ENCODE results near the gene TCF23. TPM values are rescaled to one million over a fixed set of nuclear protein-coding genes. Genes with fewer than 3 reads are reported as not detected.

Gene TCF23
- total RNA-seq, 2 experiments from 2014 or later: 0.02 TPM; not detected in 1

DNA sequence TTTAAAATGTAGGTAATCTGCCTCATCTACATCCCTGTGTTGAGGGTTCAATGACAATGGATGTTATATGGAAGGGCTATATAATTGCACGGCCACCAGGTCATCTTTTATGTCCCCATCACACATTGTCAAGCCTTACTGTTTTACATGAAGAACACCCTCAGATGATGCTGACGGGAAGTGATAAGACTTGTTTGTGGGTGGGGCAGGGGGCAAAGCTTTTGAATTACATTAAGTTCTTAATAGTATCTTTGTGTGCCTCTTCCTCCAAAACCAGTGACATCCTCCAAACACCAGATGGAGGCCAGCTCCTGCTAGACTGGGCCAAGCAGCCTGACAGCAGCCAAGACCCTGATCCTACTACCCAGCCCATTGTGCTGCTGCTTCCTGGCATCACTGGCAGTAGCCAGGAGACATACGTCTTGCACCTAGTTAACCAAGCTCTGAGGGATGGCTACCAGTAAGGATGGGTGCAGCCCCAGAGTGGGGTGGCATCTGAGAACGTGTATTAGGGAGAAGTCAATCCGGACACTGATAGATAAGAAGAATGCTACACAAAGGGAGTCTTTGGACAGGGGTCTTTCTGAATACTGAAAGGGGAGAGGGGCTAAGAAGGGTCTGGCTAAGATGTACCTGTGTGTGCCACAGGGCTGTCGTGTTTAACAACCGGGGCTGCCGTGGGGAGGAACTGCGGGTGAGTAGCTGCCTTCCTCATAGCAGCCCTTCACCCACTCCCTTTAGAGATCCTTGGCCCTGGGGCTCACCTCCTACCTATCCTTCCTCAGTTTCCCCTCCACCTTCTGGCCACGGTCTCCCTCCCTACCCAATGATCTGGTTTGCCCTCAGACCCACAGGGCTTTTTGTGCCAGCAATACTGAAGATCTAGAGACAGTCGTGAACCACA, 19.9 kb upstream of the TCF23 start:
- Mint-ChIP-seq H3K36me3 (ENCODE audit: low read depth) (peaks cover 20% of the 10 kb centered on the region), H3K4me3 (no peak overlapping the region), H3K9me3 (ENCODE audit: low read depth) (no peaks in the 10 kb centered on the region), H3K27me3 (no peaks in the 10 kb centered on the region), H3K27ac (no peak overlapping the region), H3K4me1 (peaks cover 15% of the 10 kb centered on the region)
- DNase-seq: no peak
- POLR2A ChIA-PET: no interaction called here
- intact Hi-C loops (cut with DNase I, micrococcal nuclease): no loop called here
- CTCF ChIA-PET: interaction anchor here (0.6 kb wide), 1 partner anchor 27 kb away, joined by 3 read pairs; no protein-coding TSS in a partner anchor
- no peak for ATAC-seq

DNA sequence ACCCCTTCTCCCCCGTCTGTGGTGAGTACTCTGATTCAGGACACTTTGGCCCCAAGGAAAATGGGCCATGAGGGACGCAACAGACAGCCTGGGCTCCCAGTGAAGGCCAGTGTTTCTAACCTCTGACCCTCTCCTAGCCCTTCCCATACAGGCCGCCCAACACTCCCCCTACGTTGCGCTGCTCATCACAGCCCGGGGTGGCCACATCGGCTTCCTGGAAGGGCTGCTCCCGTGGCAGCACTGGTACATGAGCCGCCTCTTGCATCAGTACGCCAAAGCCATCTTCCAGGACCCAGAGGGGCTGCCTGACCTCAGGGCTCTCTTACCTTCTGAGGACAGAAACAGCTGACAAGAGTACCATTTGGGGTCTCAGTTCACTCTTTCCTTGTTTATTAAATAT, 18.4 kb upstream of the TCF23 start:
- POLR2A ChIA-PET: no interaction called here
- Mint-ChIP-seq H3K4me3 (no peak overlapping the region), H3K36me3 (ENCODE audit: low read depth) (peaks cover 21% of the 10 kb centered on the region), H3K9me3 (ENCODE audit: low read depth) (no peaks in the 10 kb centered on the region), H3K27me3 (no peaks in the 10 kb centered on the region), H3K4me1 (peaks cover 16% of the 10 kb centered on the region), H3K27ac (no peak overlapping the region)
- DNase-seq (no peak), ATAC-seq (no peak)
- CTCF ChIA-PET: no interaction called here
- intact Hi-C loops (cut with DNase I, micrococcal nuclease): no loop called here

DNA sequence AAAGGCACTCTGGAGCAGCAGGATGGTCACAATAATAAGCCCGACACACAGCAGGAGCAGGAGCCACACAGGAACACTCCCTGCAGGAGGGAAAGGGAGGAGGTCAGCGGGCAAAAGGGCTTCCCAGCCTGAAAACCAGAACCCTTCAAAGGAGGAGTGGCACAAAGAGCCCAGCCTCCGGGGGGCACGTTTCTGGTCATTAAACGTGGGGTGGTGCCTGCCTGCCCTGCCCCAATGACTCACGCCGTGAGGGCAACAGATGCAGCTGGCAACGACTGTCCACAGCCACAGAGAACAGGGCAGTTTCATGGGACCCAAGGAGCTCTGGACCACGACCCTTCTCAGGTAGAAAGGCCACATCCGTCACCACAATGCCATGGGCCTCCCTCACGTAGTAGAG, 17.4 kb upstream of the TCF23 start:
- POLR2A ChIA-PET: no interaction called here
- Mint-ChIP-seq H3K27ac (no peak overlapping the region), H3K4me3 (no peak overlapping the region)

GRCh38 chr2:27133195-27133875, 15.5 kb upstream of the TCF23 start:
- Mint-ChIP-seq H3K9me3 (ENCODE audit: low read depth) (no peaks in the 10 kb centered on the region), H3K27ac (peak overlapping the region; percentile 67), H3K4me3 (peak overlapping the region; percentile 81), H3K36me3 (ENCODE audit: low read depth) (peaks cover 21% of the 10 kb centered on the region), H3K27me3 (no peaks in the 10 kb centered on the region), H3K4me1 (peaks cover 16% of the 10 kb centered on the region)
- POLR2A ChIA-PET: interaction anchor here (0.5 to 2.1 kb wide), 3 partner anchors 9 to 162 kb away, joined by 4 to 7 read pairs (median 7); partner anchors contain the start of genes ABHD1 and OST4
- CTCF ChIA-PET: interaction anchor here (0.6 to 1.8 kb wide), 13 partner anchors 10 to 752 kb away, joined by 3 to 15 read pairs (median 3); partner anchors contain the start of gene ABHD1
- intact Hi-C loops (cut with DNase I, micrococcal nuclease): no loop called here
- ATAC-seq (peak; percentile 48), DNase-seq (peak; percentile 63)

More for the DNA sequence above, 17.4 kb upstream of the TCF23 start:
- intact Hi-C loops (cut with DNase I, micrococcal nuclease): no loop called here
- DNase-seq (no peak), ATAC-seq (no peak)
- peaks cover 21% of the 10 kb centered on the region for H3K36me3 Mint-ChIP-seq (ENCODE audit: low read depth)
- peaks cover 16% of the 10 kb centered on the region for H3K4me1 Mint-ChIP-seq
- no peaks in the 10 kb centered on the region for H3K9me3 Mint-ChIP-seq (ENCODE audit: low read depth)
- CTCF ChIA-PET: no interaction called here
- no peaks in the 10 kb centered on the region for H3K27me3 Mint-ChIP-seq

DNA sequence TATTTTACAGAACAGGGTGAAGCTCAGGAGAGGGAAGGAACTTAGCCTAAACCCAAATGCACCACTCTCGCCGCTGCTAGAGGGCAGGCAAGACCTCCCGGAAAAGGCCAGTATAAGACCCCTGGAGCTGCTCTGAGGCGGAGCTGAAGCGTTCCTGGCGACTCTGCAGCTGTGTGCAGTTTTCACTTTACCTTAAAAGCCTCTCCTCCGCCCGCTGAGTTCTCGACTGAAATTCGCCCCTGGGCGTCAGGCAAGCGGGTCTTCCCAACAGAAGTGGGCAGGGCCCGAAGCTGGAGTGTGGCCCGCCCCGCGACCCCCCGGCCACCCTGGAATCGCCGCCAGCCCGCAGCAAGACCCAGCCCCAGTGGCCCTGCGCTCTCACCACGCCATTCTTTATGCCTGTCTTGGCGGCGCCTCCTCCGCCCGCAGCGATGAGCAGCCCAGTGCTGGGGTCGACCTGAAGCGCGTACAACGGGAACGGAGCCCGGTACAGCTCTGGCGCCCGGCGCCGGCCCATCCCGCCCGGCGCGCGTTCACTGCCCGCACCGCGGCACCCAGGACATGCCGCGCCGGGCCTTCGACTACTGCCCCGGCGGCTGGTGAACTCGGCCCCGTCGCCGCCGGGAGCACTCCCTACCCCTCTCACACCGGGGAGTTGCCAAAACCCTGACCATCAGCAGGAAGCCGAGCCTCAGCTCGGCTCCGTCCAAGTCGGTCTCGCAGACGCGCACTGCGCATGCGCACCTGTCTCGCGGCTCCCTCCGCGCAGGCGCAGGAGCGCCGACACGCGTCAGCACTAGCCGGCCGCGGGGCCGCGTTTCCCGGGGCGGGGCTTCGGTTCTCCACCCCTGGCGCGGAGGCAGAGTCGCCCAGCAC, 14.7 kb upstream of the TCF23 start, which contains the start of gene PREB:
Gene PREB (minus strand): TSS at position 732 of the 876 bp plus-strand sequence. CDS start 215 bp downstream, at position 517.
- POLR2A ChIA-PET: interaction anchor here (0.6 to 2.1 kb wide), 3 partner anchors 10 to 56 kb away, joined by 3 to 7 read pairs (median 3); partner anchors contain the start of gene ABHD1
- Mint-ChIP-seq H3K27me3 (no peaks in the 10 kb centered on the region), H3K4me1 (peaks cover 16% of the 10 kb centered on the region), H3K27ac (peak within 1 kb of the TSS; percentile 94), H3K4me3 (peak within 1 kb of the TSS; percentile 81), H3K36me3 (ENCODE audit: low read depth) (peaks cover 21% of the 10 kb centered on the region), H3K9me3 (ENCODE audit: low read depth) (no peaks in the 10 kb centered on the region)
- intact Hi-C loops (cut with DNase I, micrococcal nuclease): loop anchor here (1.0 kb wide), 9 partner anchors 11 to 222 kb away; partner anchors contain the start of genes ABHD1 (in 1 of the 2), AGBL5 (in 1 of the 2), ATRAID (in 1 of the 2) and CAD (in 1 of the 2)
- peak; percentile 97 for ATAC-seq
- CTCF ChIA-PET: interaction anchor here (0.6 to 1.8 kb wide), 13 partner anchors 10 to 370 kb away, joined by 3 to 15 read pairs (median 3); partner anchors contain the start of gene ABHD1
- peak; percentile 99 for DNase-seq

DNA sequence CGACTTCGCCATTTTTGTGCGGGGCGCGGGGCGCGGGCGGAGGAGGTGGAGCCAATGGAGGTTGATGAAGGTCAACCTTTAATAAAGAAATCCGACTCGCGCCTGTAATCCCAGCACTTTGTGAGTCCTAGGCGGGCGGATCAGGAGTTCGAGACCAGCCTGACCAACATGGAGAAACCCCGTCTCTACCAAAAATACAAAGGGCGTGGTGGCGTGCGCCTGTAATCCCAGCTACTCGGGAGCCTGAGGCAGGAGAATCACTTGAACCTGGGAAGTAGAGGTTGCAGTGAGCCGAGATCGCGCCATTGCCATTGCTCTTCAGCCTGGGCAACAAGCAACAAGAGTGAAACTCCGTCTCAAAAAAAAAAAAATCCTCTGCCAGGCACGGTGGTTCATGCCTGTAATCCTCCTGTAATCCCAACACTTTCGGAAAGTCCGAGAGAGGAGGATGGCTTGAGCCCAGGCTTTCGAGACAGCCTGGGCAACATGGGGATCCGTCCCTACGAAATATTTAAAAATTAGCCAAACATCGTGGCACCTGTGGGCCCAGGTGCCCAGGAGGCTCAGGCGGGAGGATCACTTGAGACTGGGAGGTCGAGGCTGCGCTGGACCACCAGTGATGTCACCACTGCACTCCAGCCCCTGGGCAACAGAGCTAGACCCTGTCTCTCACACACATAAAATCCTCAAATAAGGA, 13.9 kb upstream of the TCF23 start:
- Mint-ChIP-seq H3K4me3 (peak overlapping the region; percentile 81), H3K9me3 (ENCODE audit: low read depth) (no peaks in the 10 kb centered on the region), H3K4me1 (peaks cover 16% of the 10 kb centered on the region), H3K36me3 (ENCODE audit: low read depth) (peaks cover 21% of the 10 kb centered on the region), H3K27ac (peak overlapping the region; percentile 94), H3K27me3 (no peaks in the 10 kb centered on the region)
- ATAC-seq: no peak
- no peak for DNase-seq
- intact Hi-C loops (cut with DNase I, micrococcal nuclease): loop anchor here (1.0 kb wide), 9 partner anchors 12 to 221 kb away; partner anchors contain the start of genes ABHD1 (in 1 of the 2), AGBL5 (in 1 of the 2), ATRAID (in 1 of the 2) and CAD (in 1 of the 2)
- ChIA-PET POLR2A (interaction anchor here (0.6 to 2.1 kb wide), 3 partner anchors 11 to 208 kb away, joined by 3 to 7 read pairs (median 3); partner anchors contain the start of gene ABHD1), CTCF (interaction anchor here (0.6 to 1.5 kb wide), 6 partner anchors 12 to 68 kb away, joined by 3 to 6 read pairs (median 3); partner anchors contain the start of genes ABHD1 and OST4)

GRCh38 chr2:27135478-27135955, 13.3 kb upstream of the TCF23 start:
- Mint-ChIP-seq H3K27me3 (no peaks in the 10 kb centered on the region), H3K36me3 (ENCODE audit: low read depth) (peaks cover 19% of the 10 kb centered on the region), H3K4me3 (peak overlapping the region; percentile 81), H3K9me3 (ENCODE audit: low read depth) (no peaks in the 10 kb centered on the region), H3K4me1 (peaks cover 16% of the 10 kb centered on the region), H3K27ac (peak overlapping the region; percentile 94)
- CTCF ChIA-PET: interaction anchor here (0.7 to 1.3 kb wide), 3 partner anchors 12 to 64 kb away, joined by 3 to 5 read pairs (median 3); partner anchors contain the start of genes ABHD1 and OST4
- POLR2A ChIA-PET: interaction anchor here (1.1 kb wide), 1 partner anchor 208 kb away, joined by 3 read pairs; no protein-coding TSS in a partner anchor
- intact Hi-C loops (cut with DNase I, micrococcal nuclease): no loop called here
- DNase-seq (no peak), ATAC-seq (no peak)

GRCh38 chr2:27136751-27137150, 12.1 kb upstream of the TCF23 start:
- Mint-ChIP-seq H3K4me1 (peaks cover 16% of the 10 kb centered on the region), H3K27me3 (no peaks in the 10 kb centered on the region), H3K27ac (no peak overlapping the region), H3K36me3 (ENCODE audit: low read depth) (peaks cover 12% of the 10 kb centered on the region), H3K4me3 (no peak overlapping the region), H3K9me3 (ENCODE audit: low read depth) (no peaks in the 10 kb centered on the region)
- CTCF ChIA-PET: interaction anchor here (1.1 kb wide), 2 partner anchors 34 to 166 kb away, joined by 3 to 4 read pairs; no protein-coding TSS in a partner anchor
- DNase-seq (no peak), ATAC-seq (no peak)
- intact Hi-C loops (cut with DNase I, micrococcal nuclease): no loop called here
- POLR2A ChIA-PET: no interaction called here

DNA sequence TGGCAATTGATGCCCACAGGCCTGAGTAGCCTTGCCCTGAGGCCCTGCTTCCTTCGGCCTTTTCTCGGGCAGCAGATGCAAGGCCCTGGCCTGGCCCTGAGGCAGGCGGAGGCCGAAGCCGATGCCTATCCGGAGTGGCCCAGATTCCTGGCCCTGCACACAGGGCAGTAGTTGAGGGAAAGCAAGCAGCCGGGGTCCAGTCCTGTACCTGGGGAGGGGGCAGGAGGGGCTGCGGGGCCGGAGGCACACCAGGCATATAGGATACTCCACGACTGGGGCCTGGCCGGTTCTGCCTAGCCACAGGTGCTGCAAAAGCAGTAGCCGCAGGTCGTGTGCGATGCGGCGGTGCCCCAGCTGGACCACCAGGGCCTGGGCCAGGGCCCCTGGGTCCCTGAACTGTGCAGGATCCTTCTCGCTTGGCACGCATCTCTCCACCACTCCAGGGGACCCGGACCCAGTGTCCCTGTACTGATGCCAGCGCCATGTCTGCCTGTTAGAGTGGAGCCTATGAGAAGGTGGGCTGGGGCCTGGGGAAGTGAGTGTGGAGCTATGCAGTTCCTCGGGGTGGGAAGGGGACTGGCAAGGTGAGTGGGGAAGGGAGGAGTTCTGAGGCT, 11.4 kb upstream of the TCF23 start:
- H3K4me3 Mint-ChIP-seq: no peak overlapping the region
- H3K9me3 Mint-ChIP-seq (ENCODE audit: low read depth): no peaks in the 10 kb centered on the region
- peaks cover 12% of the 10 kb centered on the region for H3K36me3 Mint-ChIP-seq (ENCODE audit: low read depth)
- ChIA-PET POLR2A (no interaction called here), CTCF (no interaction called here)
- no peak for DNase-seq
- no peak for ATAC-seq
- intact Hi-C loops (cut with DNase I, micrococcal nuclease): no loop called here
- H3K27ac Mint-ChIP-seq: no peak overlapping the region
- no peaks in the 10 kb centered on the region for H3K27me3 Mint-ChIP-seq
- peaks cover 15% of the 10 kb centered on the region for H3K4me1 Mint-ChIP-seq

All from activated CD4-positive, alpha-beta T cell treated with anti-CD3 and anti-CD28 coated beads for 36 hours (primary cell).